Mucosa of gallbladder (tissue), 1 donor: ENCODE measurements around the gene MESP1. TPM values are rescaled to one million over a fixed set of nuclear protein-coding genes. Genes with fewer than 3 reads are reported as not detected.

Experiments used
- DNase-seq: peaks from one replicate; pipeline ENCODE4 v3.0.0-alpha.2; 2020; ENCODE audit warnings: low spot score
- total RNA-seq: library from RNA; stranded (reverse); gene quantifications from one replicate; pipeline ENCODE4 v1.2.1, GENCODE V29; 2021
- donor health status: DM: no; HTN: no; CAD: no.

MESP1 gene
- total RNA-seq, 1 donor from 2014 or later = 4.6 TPM

DNA sequence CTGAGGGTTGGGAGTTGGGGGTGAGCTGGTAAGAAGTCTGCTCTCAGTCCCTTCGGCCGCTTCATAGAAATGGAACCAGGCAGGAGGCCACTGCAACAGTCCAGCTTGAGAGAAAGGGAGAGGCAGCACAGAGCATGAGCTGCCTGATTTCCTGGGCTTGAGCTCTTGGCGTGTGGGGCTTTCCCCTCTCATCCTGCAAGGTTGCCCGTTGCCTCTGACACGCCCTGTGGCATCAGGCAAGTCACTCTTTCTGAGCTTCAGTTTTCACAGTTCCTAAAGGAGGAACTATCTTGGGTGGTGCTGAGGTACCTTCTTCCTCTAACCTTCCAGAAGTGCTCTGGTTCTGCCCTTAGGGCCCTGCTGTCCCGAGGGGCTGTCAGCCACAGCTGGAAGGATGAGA lies 30.0 kb upstream of the MESP1 start:
- no peak for DNase-seq

DNA sequence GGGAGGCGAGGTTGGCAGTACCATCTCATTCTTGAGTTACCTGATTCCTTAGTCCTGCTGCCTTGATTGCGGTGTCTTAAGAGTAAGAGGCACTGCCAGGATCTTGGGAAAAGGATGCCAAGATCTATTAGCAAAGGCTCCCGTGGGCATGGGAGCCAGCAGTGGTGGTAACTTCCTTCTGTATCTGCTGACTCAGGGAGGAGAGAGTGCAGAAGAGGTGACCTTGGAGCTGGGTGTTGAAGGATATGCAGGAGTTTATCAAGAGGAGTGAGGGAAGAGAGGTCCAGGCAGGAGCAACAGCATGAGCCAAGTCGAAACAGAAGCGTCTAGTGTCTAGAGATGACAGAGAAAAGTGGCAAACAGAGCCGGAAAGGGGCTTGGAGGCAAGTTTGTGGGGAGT lies 29.6 kb upstream of the MESP1 start:
- DNase-seq = no peak

DNA sequence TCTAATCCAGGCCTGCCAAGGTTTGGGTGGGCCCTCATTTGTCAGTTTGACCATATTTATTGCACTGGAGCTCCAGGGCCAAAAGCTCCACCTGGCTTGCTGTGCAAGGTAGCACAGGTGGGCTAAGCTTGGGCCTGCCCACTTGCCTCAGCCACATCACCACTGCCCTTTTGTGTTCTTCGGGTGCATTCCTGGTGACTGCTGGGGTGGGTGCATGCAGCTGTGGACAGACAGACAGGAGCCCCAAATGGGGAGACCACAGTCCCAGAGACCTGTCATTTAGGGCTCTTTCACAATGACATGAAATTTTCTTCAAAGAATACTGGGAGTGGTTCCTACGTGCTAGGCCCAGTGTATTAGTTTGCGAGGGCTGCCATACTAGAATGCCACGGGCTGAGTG lies 27.8 kb upstream of the MESP1 start:
- no peak for DNase-seq

DNA sequence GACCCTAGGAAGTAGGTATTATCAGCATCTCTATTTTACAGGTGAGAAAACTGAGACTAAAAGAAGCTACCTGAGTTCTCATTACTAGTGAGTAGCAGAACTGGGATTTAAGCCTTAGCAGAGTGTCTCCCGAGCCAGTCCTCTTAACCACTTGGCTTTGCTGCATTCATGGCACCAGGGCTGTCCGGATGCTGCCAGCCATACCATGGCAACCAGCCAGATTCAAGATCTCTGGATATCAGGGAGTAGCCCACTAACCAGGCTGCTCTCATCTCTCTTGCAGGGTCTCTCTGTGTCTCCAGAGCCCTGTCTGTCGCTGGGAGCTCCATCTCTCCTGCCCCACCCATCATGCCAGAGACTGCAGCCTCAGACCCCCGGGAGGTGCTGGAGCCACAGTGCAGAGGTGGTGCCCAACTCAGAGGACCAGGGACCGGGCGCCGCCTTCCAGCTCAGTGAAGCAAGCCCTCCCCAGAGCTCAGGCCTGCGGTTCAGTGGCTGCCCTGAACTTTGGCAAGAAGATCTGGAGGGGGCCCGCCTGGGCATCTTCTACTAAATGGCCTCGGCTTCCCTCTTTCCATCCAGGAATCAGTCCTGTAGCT lies 26.8 kb upstream of the MESP1 start:
- DNase-seq = no peak

DNA sequence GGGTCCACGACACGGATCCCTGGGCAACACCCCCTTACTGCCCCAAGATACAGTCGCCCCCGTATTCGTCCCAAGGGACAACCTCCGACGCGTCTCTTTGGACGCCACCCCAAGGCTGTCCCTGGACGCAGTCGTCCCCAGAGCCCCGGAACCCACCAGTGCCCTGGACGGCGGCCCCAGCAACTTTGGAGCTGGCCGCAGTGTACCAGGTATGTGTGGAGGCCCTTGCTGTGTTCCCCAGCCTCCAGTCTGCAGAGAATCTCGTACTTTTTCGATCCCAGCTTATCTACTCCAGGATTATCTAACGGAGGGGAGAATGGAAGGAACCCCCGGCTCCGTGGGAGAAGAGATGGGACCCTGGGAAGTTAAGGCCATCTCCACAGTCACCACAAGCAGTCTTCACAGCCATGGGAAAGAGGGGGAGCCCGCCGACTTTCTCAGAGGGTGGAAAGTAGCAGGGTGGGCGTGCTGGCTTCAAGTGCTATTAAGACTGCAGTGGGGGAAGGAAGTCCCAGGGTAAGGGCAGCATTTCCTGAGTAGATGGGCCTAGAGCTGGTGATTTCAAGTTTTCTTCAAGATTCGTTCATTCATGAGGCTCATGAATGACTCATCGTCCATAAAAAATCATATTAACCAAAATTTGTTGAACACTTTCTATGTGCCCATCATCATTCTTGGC lies 26.2 kb upstream of the MESP1 start:
- no peak for DNase-seq

DNA sequence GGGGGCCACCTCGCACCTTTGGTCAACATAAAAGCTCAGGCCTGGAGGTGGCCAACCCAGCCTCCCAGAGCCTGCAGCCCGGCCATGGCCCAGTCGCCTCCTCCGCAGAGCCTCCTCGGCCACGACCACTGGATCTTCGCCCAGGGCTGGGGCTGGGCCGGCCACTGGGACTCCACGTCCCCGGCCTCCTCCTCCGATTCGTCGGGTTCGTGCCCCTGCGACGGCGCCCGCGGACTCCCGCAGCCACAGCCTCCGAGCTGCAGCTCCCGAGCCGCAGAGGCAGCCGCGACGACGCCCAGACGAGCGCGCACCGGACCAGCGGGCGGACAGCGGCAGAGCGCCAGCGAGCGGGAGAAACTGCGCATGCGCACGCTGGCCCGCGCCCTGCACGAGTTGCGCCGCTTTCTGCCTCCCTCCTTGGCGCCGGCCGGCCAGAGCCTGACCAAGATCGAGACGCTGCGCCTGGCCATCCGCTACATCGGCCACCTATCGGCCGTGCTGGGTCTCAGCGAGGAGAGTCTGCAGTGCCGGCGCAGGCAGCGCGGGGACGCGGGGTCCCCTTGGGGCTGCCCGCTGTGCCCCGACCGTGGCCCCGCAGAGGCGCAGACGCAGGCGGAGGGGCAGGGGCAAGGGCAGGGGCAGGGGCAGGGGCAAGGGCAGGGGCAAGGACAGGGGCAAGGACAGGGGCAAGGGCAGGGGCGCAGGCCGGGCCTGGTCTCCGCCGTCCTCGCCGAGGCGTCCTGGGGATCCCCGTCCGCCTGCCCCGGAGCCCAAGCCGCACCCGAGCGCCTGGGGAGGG lies 25.4 kb upstream of the MESP1 start, which contains the start of gene MESP2:
TSS of gene MESP2 (plus strand) at position 59 of the 799 bp plus-strand sequence. CDS start at position 85, 26 bp downstream.
- peak; percentile 85 for DNase-seq

DNA sequence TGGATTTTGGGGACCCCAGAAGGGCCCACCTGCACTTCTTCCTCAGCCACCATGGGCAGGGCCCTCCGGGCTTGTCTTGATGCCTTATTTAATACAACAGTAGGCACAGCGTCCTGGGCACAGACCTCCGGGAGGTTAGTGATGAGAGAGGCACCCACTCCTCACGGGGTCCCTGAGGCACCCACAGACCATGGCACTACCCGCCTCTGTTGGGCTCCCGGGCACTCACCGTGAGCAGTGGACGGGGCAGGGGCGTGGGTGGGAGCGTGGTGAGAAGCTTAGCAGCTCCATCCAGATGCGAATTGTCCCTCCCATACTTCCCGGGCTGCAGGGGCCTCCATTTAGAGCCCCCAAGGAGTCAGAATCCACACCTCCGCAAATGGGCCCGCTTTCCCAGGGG lies 24.8 kb upstream of the MESP1 start:
- DNase-seq = no peak

DNA sequence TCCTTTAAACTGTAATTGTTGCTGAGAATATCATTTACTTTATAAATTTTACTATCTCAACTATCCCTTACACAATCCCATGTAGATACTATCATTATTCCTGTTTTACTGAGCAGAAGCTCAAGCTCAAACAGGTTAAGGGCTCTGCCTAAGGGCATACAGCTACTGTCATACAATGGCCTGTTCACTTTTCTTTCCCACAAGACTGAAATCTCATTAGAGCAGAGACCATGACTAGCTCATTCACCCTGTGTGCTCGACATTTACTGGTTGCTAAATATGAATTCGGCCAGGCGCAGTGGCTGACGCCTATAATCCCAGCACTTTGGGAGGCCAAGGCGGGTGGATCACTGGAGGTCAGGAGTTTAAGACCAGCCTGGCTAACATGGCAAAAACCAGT lies 23.4 kb upstream of the MESP1 start:
- no peak for DNase-seq

DNA sequence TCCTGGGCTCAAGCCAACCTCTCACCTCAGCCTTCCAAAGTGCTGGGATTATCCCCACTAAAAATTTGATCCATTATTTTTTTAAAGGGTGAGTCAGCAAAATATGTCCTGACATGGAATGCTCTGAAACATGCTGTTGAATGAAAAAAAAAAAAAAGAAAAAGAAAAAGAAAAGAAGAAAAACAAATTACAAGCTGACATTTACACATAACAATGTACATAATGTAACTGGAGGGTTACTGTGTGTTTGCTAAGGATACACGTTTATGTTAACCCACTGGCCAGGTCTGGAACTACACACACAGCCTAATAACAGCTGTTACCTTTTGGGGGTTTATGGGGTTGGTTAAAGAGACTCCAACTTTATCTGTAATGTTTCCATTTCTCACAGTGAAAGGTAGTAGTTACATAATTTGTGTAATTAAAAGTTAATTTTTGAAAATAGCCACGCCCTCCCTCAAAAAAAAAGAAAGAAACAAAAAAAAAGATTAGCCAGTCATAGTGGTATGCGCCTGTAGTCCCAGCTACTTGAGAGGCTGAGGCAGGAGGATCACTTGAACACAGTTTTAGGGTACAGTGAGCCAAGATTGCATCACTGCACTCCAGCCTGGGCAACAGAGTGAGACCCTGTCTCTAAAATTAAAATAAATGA lies 22.0 kb upstream of the MESP1 start:
- DNase-seq = no peak

DNA sequence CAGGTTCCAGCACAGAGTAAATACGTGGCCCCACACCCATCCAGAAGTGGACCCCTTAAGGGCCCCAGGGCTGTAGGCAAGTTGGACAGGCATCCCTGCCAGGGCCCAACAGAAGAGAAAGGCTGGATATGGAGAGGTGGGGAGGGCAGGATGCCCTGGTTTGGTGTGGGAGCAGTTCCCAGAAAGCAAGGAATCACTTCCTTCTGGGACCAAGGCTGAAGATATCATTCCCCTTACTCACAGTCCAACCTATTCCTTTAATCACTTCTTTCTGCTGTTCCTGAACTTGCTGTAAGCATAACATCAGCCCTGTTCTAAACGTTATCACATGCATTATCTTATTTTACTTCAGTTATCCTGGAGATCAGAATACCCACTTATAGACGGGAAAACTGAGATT lies 19.0 kb upstream of the MESP1 start:
- no peak for DNase-seq

DNA sequence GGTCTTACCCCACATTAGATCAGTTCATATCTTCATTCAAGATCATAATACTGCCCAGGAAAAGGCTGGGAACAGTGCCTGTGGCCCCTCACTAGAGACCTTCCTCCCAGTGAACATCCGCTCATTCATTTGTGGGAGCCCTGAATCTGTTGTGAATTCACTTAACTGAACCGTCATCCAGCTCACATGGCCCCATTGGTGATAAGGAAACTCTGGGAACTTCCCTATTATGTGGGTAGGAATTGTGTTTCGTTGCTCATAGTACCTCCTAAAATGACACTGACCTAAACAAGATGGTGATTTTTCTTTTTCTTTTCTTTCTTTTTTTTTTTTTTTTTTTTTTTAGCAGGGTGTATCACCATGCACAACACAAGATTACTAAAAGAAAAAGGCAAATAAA lies 18.3 kb upstream of the MESP1 start:
- DNase-seq = no peak

DNA sequence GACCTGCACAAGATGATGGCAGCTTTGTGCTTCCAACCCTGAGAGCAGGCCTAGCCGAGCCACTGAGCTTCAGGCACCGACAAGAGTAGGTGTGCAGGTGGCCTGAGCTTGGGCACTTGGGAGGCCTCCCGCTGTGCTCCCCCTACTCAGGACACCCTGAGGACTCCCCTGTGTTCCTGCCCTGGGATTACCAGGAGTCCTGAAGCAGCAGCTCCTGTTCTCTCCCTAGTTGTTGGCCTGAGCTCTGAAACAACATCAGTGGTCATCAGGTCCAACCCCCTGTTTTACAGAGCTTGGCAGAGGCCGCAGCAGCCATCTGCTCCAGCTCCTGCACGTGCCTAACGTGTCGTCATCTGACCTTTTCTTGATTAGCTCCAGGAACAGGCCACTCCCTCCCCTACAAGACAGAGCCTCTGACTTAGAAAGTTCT lies 17.0 kb upstream of the MESP1 start:
- DNase-seq = peak; percentile 62

DNA sequence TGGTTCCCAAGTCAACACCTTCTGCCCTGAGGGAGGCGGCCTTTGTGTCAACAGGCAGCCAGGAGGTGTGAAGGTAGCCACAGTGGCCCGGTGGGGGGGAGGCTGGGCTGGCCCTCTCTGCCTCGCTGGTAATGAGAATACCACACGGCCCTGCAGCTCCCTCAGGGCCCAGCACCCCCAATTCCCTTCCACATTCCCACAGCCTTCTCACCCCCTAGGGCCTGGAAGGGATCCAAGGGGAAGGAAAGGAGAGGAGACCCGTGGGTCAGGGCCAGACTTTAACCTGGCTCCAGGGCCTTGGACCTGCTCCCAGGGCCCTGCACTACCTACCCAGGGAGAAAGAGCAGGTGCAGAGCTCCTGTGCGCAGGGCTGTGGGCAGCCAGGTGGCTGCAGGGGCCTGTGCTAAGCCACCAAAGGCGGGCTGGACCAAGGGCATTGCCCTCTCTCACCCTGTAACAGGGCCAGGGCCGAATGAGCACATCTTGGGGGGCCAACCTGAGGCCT lies 16.4 kb upstream of the MESP1 start:
- no peak for DNase-seq

DNA sequence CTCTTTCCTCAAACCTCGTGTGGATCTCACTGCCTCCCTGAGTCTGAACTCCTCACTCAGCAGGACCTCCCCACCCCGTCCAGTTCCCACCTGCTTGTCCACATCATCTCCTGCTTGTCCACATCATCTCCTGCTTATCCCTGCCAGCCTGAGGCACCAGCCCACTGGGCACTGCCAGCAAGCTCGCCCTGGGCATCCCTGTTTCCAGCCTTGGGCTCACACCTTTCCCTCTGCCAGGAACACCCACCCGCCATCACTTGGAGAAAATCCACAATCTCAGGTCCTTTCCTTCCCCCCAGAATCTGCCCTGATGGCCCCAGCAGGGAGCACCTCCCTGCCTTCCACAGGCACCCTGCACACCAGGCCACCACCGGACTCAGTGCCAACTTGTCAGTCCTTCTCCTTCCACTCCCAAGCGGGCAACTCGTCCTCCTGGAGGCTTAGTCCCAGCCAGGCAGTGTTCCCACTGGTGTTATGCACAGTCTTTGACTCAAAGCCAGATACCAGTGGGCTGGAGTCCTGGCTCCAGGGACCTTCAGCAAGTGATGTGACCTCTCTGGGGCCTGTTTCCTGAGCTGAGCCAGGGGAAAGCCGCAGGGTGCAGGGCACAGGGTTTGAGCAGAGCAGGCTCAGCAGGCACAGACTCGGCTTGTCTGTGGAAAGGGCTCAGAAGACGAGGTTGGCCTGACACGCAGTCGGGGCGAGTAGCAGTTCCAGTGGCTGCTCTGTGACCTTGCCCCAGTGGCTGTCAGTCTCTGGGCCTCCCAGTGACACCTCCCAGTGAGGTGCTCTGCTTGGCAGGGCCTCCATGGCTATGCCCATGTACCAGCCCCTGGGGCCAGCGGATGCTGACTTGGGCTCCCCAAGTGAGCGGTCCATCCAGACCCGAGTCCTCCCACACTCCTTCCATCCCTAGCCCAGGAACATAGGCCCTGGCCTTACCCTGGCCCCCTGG lies 15.6 kb upstream of the MESP1 start:
- DNase-seq = no peak

DNA sequence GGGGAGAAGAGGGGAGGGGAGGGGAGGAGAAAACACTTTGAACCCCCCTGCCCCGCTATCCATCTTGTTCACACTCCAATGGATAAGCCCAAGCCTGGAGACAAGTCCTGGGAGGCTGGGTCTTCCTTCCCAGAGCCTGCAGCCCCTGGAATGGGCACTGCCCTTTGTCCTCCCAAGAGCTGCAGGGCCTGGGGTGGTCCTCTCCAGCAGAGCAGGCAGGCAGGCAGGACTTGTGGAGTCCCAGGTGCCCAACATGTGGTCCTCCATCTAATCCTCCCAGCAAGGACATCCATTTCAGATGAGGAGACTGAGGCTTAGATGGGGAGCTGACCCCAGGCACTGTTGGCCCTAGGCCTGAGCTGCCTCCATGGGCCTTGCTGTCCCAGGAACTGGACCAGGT lies 14.6 kb upstream of the MESP1 start:
- no peak for DNase-seq

DNA sequence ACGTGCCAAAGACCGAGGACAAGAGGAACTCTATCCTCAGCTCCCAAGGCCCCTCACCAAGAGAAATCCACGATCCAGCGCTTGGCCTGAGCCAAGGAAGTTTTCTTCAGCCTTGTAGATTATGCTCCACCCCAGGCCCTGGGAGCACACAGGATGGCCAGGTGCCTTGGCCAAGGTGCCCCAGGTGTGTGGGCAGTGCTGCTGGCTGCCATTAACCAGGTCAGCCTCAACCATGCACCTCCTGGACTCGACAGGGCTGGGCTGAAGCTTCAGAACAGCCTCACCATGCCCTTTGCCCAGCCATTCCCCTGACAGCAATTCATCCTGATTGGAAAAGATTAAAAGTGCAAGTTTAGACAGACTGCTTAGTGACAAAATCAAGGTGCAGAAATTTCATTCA lies 10.9 kb upstream of the MESP1 start:
- DNase-seq = no peak

DNA sequence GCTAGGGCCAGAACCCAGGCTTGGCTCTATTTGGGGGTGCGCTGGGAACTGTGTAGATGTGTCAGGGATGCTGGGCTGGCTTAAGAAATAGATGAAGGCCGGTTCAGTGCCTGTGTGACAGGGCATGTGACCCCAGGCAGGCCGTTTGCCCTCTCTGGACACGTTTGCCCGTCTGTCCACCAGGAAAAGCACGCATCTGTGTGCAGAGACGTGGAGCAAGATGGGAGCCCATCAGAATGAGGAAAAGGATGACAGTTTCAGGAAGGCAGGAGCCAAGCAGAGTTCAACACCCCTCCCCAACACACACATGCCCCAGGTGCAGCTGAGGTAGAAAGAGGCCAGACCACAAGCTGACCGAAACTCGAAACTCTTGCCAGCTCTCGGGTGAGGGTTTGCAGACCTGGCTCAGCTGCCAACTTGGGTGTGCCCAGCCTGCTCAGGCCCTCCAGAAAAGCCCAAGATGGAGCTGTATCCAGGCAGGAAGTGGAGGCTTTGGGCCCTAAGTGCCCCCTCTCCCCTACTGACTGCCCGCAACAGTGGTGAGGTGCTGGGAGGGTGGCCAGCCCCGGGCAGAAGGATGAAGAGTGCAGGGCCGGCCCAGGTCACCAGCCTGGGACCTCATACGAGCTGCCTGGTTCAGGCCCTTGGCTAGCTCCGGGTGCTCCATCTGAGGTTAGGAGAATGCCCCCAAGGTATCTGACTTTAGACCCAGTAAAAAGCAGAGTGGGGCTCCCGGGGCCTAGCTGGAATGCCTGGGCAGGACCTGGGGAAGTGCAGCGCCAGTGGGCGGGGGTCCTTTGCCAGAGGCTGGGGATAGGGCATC lies 10.2 kb upstream of the MESP1 start:
- peak; percentile 42 for DNase-seq

DNA sequence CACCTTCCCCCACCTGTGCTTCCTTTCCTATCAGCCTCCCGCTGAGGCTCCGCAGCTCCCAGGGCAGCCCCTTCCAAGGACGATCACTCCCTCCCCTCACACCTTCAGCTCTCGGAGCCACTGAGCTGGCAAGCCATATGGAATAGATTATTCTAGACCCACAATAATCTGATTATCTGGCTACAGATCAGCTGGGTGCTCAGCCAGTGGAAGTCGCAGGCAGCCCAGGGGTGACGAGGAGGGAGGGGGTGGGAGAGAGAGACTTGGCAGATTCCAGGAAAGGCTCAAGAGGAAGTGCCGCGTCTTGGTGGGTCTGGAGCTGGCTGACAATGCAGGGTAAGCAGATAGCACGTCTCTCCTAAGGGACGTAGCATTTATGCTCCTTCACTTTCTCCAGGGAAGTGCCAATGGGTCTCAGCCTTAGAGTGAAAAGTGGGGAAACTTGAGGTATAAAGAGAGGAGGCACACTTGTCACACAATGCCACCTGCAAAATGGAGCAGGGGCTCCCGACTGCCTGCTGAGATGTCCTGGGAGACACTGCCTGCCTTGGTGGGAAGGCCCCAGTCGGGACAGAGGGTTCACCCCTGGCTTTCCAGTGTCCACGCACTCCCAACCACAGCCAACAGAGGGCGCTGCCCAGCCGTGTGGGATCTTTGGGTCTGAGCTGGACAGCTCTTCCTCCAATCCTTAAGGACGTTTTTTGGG lies 9.4 kb upstream of the MESP1 start:
- DNase-seq = peak; percentile 84

DNA sequence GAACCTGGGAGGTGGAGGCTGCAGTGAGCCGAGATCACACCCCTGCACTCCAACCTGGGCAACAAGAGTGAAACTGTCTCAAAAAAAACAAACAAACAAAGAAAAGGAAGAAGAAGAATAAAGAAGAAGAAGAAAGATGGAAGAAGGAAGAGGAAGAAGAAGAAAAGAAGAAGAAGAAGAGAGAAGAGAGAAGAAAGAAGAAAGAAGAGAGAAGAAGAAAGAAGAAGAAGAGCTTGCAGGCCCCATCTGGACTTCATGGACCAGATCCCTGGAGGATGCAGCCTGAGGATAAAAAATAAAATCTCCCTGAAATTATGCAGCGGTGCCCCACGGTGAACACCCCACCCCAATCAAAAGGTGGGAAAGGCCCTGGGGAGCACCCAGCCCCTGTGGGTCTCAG lies 8.8 kb upstream of the MESP1 start:
- DNase-seq = no peak

DNA sequence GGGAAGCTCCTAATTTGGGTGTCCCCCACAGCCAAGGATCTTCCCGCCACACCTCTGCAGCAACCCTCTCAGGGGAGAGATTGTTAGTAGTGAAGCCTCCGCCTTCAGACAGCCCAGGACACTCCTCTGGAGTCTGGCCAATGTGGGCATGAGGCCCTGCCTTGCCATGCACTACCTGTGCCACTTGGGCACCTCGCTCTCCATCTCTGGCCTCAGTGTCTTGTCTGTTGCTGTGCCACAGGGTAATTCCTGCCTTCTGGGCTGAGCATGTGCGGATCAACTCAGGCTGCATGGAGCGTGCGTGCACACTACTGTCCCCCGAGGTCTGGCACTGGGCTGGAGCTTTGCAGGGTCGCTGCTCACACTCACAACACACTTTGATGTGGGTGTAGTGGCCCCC lies 7.9 kb upstream of the MESP1 start:
- no peak for DNase-seq
